ENCODE measurements around the gene PIK3R3.
"Not testable (repeated sequence)": the region's sequence is repeated elsewhere in the genome, so short reads cannot be mapped to it uniquely, and the experiment has no call there.

PIK3R3 gene

DNA sequence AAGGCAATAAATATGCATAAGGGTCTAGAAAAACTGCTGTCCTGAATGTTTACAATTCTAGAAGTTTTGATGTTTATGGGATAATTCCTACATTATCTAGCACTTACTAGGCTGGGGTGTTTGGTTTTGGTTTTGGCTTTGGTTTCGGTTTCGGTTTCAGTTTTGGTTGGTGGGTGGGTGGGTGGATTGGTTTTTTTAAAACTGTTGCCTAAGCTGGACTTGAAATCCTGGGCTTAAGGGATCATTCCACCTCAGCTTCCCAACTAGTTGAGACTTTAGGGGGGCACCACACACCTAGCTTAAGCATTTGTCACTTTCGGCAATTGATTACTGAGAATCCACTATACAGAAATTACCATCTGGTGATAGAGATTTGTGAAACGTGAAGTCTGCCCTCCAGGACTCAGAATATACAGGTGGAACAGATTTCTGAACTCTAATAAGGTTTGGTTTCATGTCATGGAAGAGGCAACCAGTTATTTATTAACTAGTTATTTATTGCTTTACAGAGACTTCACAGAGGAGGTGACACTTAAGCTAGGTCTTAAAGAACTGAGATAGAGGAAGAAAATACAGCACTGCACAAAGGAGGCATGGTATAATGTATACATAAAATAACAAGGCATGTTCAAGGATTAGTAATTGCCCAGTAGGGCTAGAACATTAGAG lies 69.6 kb downstream of the PIK3R3 start:
- DNase-seq = no peak

DNA sequence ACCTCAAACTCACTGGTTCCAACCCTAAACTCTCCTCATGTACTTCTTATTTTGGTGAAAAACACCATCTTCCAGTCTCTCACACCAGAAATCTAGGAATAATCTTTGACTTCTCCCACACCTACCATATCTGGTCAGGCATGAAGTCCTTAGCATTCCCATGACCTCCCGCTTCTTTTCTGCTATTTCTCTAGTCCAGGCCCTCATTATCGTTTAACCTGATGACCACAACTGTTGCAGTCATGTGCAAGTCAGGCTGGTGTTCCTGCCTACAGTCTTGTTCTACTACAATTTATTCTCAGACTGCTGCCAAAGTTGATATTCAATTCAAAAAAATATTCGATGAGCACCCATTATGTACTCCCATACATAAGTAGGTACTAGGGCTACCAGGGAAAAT lies 71.3 kb downstream of the PIK3R3 start:
- DNase-seq = no peak

DNA sequence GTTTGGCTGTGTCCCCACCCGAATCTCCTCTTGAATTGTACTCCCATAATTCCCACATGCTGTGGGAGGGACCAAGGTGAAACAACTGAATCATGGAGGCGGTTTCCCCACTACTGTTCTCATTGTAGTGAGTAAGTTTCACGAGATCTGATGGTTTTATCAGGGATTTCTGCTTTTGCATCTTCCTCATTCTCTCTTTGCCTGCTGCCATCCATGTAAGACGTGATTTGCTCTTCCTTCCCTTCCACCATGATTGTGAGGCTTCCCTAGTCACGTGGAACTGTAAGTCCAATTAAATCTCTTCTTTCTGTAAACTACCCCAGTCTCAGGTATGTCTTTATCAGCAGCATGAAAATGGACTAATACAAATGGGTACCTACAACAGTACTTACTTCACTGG lies 73.5 kb downstream of the PIK3R3 start:
- no peak for DNase-seq

DNA sequence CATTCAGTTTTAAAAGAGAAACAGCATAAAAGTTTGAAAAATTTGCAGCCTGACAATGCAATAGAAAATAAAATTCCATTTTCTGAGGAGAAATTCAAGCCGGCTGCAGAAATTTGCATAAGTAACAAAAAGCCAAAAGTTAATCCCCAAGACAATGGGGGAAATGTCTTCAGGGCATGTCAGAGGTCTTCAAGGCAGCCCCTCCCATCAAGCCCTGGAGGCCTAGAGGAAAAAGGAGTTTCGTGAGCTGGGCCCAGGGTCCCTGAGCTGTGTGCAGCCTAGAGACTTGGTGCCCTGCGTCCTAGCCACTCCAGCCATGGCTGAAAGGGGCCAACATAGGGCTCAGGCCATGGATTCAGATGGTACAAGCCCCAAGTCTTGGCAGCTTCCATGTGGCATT lies 74.6 kb downstream of the PIK3R3 start:
- DNase-seq = no peak

DNA sequence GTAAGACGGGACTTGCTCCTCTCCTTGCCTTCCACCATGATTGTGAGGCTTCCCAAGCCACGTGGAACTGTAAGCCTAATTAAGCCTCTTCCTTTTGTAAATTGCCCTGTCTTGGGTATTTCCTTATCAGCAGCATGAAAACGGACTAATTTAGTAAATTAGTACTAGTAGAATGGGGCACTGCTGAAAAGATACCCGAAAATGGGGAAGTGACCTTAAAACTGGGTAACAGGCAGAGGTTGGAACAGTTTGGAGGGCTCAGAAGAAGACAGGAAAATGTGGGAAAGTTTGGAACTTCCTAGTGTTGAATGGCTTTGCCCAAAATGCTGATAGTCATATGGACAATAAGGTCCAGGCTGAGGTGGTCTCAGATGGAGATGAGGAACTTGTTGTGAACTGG lies 75.2 kb downstream of the PIK3R3 start:
- DNase-seq = not testable (repeated sequence)

DNA sequence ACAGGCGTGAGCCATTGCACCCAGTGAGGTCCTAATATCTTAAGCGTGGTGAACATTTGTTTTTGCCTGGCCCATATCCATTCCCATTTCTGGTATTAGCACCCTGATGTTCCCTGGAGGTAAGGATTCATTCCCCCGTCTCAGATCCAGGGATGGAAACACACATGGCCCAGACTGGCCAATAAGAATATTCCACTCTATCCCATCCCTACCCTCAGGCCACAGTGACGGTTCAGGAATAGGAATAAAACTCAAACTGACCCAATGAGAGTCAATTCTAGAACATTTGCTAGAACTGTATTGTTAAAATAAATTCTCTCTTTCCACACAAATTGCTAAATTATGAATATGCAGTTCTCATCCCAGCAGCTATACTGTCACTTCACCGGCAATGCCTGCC lies 76.1 kb downstream of the PIK3R3 start:
- no peak for DNase-seq

DNA sequence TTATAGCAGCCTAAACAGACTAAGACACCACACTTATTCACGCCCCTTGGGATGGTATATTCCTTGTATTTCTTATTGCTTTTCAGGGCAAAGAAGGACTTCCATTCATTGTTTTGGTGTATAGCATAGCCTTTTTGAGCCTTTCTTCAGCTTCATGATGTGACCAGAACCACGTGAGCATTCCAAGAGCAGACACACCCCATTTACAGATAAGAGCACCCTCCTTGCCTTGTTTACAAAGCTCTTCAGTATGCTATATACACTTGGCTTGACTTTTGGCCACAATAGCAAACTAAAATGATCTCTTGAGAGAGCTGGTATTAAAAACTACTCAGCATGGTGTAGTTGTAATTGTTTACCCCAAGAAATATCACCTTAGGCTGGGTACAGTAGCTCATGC lies 78.7 kb downstream of the PIK3R3 start:
- DNase-seq = no peak

DNA sequence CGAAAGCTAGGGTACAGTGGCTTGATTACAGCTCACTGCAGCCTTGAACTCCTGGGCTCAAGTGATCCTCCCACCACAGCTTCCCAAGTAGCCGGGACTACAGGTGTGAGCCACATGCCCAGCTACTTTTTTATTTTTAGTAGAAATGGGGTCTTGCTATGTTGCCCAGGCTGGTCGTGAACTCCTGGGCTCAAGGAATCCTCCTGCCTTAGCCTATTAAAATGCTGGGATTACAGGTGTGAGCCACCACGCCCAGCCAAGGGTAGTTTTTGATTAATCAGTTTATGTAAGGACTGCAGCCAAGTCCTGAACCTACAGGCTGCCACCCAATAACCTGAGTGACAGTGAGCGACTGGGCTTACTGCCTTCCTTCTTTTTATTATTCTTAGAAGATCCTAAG lies 88.3 kb downstream of the PIK3R3 start:
- DNase-seq = no peak

DNA sequence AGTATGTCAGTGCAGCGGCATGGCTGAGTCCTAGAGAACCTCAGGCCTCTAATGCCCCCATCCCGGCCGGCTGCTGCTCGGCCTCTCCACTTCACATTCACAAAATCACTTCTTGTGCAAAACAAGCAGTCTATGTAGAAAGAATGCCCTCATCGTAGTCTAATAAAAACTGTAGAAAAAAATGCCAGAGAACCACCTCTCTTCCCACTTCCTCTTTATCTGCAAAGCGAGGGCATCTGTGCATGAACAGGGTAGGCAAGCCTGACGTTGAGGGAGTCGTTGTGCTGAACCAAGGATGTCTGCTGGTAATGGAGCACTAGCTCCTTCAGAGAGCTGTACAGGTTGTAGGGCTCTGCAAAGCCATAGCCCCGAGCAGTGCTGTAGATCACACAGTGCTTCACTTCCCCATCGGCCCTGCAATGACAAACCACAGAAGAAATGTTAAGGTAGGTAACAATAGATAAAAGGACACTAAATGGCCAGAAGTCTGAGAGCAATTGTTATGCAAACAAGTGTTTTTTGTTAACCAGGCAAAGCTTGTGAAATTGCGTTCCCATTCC lies 88.9 kb downstream of the PIK3R3 start:
- DNase-seq = no peak

DNA sequence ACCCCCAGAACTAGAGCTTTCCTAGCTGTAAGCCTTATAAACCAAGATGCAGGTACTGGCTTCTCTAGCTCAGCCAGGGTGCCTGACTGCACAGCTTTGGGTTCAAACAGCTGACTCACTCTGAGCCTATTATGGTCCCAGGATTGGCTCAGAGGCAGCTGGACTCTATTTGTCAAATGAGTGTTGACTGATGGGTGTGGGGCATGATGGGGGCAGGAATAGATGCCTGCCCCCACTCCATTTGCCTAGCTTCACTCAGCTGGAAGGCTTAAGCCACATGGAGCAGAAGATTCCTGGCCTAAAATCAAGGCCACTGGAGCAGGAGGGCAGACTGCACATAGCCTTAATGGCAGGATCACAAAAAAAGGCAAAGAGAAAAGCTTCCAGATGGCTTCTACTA lies 90.5 kb downstream of the PIK3R3 start:
- DNase-seq = no peak

DNA sequence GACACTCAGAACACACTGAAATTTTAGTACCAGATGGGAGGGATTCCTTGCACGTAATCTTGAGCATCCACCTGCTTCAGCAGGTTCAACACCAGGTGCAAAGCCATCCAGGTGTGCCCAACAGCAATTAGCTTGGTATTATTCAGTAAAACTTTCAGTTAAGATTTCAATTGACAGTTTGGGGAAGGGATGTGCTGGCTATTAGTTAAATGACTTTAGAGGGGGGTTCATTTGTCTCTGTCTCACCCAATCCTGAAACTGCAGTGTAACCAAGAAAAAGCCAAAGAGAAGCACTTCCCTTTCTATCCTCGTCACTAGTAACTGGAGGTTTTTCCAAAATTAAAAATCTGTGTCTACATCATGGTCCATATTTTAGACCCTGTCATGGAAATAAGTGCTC lies 90.9 kb downstream of the PIK3R3 start:
- no peak for DNase-seq

DNA sequence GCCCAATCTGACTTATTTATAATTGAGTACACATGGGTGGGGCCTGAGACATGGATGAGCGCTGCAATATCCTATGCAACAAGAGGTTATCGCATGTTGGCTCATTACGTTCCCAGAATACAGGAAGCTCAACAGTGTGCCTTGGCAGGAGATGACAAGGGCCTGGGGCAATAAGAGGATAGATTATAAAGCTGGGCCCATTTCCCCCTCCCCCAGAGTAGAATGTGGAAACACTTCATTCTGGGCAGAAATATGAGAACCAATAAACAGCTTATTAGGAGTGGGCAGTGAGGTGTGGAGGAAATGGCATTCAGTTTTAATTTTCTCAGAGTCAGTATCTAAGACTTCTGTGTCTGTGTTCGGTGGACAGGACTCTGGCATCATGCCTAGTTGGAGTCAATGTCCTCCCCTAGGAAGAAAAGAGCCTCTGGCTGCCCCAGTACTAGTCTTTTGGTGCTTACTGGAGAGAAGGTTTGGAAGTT lies 92.8 kb downstream of the PIK3R3 start:
- DNase-seq = peak; percentile 16

DNA sequence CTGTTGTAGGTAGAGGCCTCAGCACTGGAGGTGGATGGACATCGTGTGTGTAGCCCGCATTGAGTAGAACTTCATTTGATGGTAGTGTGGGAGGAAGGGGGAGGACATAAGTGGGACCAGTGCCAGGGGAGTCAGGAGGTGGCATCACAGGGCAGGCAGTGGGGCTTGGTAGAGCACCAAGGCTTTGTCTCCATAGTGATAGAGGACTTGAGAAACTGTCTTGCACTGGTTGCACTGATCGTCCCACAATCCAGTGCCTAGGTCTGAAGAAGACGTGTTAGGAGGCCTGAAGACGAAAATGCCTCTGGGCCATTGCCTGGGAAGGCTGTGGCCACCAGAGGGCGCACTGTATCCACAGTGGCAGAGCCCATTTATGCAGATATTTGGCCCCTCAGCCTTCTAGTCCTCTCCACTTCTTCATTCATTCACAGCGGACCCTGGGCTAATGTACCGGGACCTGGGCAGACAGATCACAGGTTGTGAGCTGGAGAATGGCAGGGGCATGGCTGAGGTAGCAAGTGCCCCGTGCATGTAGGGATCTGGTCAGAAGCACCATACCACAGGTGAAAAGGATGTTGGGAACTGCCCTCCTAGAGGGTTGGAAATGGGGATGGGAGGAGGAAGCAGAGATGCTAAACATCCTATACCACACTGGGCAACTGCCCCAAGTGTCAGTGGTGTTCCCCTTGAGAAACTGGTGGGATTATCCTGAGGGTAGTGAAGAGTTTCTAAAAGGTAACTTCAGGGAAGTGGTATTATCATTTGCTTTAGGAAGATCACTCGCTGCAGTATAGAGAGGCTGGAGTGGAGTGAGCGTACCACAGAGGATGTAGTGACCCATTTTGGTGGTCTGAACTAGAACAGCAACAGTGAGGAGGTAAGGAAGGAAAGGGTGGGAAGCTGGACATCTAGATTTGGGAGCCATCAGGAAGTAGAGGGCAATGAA lies 95.3 kb downstream of the PIK3R3 start:
- peak; percentile 70 for DNase-seq

DNA sequence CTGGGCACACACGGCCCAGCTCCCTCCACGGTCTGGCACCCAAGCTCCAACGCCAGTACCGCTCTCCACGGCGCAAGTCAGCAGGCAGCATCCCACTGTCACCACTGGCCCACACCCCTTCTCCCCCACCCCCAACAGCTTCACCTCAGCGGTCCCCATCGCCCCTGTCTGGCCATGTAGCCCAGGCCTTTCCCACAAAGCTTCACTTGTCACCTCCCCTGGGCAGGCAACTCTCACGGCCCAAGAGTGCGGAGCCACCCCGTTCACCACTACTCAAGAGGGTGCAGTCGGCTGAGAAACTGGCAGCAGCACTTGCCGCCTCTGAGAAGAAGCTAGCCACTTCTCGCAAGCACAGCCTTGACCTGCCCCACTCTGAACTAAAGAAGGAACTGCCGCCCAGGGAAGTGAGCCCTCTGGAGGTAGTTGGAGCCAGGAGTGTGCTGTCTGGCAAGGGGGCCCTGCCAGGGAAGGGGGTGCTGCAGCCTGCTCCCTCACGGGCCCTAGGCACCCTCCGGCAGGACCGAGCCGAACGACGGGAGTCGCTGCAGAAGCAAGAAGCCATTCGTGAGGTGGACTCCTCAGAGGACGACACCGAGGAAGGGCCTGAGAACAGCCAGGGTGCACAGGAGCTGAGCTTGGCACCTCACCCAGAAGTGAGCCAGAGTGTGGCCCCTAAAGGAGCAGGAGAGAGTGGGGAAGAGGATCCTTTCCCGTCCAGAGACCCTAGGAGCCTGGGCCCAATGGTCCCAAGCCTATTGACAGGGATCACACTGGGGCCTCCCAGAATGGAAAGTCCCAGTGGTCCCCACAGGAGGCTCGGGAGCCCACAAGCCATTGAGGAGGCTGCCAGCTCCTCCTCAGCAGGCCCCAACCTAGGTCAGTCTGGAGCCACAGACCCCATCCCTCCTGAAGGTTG lies 97.6 kb downstream of the PIK3R3 start:
- DNase-seq = no peak

DNA sequence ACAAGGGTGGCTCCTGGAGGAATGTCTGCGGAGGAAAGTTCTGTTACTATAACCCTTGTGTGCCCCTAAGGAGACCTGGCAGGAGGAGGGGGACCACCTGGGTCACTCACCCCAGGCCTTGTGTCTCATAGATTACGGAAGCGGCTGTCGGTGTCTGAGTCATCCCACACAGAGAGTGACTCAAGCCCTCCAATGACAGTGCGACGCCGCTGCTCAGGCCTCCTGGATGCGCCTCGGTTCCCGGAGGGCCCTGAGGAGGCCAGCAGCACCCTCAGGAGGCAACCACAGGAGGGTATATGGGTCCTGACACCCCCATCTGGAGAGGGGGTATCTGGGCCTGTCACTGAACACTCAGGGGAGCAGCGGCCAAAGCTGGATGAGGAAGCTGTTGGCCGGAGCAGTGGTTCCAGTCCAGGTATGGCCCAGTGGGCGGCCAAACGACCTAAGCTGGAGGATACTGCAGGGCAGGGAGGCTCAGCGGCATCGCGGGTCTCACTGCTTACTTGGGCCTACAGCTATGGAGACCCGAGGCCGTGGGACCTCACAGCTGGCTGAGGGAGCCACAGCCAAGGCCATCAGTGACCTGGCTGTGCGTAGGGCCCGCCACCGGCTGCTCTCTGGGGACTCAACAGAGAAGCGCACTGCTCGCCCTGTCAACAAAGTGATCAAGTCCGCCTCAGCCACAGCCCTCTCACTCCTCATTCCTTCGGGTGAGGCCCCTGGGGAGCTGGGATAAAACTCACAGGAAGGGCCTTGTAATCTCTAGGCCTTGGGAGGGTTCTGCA lies 101.4 kb downstream of the PIK3R3 start:
- no peak for DNase-seq

DNA sequence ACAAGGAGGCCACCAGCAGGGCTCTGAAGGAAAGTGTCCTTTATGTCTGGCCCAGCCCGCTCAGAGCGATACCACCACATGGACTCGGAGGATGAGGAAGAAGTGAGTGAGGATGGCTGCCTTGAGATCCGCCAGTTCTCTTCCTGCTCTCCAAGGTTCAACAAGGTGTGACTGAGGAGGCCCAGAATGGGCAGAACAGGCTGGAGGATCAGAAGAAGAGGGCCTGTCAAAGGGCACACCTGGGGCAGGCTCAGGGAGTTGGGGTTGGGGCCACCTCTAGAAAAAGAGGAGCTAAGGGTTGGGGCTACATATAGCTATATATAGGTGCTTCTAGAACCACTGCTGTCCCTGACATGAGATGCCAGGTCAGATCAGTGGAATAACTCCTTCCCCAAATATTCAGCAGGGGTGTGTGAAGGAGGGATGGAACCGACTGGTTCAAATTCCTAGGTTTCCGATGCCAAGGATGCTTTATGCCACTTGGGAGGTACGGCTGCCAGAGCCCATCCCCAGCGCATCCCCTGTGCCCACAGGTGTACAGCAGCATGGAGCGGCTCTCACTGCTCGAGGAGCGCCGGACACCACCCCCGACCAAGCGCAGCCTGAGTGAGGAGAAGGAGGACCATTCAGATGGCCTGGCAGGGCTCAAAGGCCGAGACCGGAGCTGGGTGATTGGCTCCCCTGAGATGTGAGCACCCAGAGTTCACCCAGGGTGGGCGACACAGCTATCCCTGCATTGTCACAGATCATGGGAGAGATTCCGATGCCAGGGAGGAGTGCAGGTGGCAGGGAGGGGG lies 102.2 kb downstream of the PIK3R3 start:
- no peak for DNase-seq

DNA sequence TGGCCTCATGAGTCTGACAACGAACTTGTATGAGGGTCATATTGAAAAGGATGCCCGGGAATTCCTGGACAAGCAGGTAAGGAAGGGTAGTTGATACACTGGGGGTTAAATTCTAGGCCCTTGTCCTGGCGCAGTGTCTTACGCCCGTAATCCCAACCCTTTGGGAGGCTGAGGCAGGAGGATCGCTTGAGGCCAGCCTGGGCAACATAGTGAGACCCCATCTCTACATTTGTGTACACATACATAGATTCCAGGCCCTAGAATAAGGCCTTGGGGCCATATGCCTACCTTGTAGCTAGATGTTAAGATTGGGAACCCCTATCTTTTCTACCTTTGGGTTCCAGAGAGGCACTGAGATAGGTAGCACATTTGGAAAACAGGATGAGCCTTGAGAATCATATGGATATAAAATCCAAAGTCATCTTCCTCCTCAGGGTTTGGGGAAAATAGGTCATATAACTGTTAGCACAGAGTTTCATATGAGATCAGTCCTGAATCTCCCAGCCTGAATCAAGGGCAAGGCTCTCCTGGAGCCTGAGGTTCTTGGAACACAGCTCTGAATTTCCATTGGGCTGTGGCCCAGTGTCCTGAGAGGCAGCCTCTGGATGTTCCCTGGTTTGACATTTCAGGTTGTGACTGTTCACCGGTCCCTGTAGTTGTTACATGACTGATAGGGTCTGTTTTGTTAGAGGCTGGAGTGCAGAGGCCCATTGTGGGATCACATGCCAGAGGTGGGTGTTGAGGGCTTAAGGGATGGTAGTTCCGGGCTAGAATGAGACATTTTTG lies 104.4 kb downstream of the PIK3R3 start:
- no peak for DNase-seq

DNA sequence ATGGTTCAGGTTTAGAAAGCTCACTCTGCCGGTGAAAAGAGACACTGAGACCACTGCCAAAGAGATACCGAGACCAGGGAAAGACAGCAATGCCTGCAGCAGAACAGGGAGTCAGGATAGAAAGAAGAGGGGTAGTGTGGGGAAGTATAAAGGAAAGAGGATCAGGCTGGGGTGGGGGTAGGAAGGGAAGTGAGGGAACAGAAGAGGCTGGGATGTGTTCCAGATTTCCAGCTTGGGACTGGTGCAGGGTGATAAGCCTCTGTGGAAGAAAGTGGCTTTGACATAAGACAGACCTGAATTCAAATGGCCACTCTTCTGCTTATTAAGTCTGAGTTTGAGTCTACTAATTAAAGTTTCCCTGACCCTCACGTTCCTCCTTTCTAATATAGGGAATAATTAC lies 105.9 kb downstream of the PIK3R3 start:
- no peak for DNase-seq

DNA sequence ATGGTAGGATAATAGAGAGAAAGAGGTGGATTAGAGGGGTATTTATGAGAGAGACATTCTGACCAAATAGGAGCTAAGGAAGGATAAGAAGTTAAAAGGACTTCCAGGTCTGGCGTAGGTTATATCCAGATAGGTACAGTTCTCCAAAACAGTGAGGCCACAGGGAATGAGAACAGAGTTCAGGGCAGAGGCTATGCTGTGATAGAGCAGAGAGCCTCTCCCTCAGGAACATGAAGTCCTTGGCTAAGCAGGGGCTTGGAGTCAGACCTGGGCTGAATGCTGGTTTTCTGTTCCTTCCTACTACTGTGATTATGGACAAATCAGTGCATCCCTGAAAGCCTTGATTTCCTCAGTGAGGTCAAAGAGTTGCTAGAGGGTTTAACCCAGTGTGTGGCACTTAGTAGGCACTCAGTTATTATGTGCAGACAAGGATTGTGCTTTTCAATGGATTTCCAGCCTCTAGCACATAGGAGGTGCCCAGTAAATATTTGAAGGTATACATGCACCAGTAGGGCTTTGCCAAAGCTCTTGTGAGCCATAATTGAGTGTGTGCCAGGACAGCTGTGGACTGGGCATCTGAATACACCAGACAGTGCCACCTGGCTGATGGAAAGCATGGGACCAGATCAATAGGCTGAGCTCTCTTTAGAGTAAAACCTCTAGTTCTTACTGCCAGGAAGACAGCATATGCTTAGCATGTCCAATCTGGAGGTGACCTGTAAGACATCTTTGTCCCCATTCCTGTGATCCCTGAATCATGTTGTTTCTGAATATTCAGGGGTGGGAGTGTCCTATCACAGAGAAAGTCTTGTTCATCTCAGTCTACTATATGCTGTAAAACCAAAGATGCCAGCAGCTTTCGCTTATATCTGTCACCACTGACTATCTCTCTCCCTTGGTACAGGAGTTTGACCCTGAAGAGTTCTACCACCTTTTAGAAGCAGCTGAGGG lies 111.1 kb downstream of the PIK3R3 start:
- no peak for DNase-seq

Data from HCEC 1CT (cell line).